ENCODE measurements around the gene KCNJ15.

KCNJ15 gene

DNA sequence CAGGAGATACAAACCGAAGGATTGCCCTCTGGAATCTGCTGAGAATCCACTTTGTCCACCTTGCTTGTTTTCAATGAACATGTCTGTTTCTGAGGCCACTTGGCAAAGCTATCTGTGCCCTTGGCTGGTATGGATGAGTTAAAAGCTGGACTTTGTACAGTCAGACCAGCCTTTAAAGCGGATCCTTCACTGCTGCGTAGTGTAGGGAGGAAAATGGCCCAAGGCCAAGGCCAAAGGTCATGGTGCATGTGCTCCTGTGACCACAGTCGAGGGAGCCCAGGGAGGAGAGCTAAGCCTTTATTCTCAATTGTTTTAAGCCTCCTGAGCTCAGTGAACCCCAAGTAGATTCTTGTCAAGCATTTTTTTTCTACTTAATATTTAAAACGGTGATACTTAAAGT, 37.0 kb downstream of the KCNJ15 start:
- Histone ChIP-seq H3K4me1 (peaks cover 0 to 23% (median 16%) of the 10 kb centered on the region in 4 donors), H3K27me3 (no peaks in the 10 kb centered on the region), H3K27ac (no peak overlapping the region), H3K4me3 (no peak overlapping the region), H3K36me3 (no peaks in the 10 kb centered on the region), H3K9me3 (no peaks in the 10 kb centered on the region)
- intact Hi-C loops (cut with DNase I; ENCODE audit: low total_unique reads), result no loop called here
- DNase-seq, result no peak
- TF ChIP-seq, protein P1, sequence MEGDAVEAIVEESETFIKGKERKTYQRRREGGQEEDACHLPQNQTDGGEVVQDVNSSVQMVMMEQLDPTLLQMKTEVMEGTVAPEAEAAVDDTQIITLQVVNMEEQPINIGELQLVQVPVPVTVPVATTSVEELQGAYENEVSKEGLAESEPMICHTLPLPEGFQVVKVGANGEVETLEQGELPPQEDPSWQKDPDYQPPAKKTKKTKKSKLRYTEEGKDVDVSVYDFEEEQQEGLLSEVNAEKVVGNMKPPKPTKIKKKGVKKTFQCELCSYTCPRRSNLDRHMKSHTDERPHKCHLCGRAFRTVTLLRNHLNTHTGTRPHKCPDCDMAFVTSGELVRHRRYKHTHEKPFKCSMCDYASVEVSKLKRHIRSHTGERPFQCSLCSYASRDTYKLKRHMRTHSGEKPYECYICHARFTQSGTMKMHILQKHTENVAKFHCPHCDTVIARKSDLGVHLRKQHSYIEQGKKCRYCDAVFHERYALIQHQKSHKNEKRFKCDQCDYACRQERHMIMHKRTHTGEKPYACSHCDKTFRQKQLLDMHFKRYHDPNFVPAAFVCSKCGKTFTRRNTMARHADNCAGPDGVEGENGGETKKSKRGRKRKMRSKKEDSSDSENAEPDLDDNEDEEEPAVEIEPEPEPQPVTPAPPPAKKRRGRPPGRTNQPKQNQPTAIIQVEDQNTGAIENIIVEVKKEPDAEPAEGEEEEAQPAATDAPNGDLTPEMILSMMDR (IDR thresholded peaks at IDR 0.05), result no peak

DNA sequence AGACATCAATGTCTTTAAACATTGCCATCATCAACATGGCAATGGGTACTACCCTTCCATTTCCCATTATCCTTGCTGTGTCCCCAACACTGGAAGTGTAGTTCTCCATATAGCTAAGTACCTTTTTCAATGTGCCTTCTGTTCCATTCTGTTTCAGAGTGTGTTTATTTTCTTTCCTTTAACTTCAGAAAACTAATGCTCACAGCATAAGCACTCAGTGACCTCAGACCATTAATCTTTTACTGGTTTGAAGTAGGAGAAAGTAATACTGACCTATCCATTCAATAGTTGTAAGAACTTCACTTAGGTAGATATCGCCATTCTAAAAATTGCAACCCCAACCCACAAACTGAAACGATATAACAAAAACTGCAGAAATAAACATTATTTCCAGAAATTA, 37.8 kb downstream of the KCNJ15 start:
- H3K4me3 ChIP-seq, result no peak overlapping the region
- peaks cover 0 to 23% (median 16%) of the 10 kb centered on the region in 4 donors for H3K4me1 ChIP-seq
- DNase-seq, result no peak
- H3K27me3 ChIP-seq, result no peaks in the 10 kb centered on the region
- no peaks in the 10 kb centered on the region for H3K9me3 ChIP-seq
- TF ChIP-seq, protein P1 (IDR thresholded peaks at IDR 0.05), result no peak
- intact Hi-C loops (cut with DNase I; ENCODE audit: low total_unique reads), result no loop called here
- H3K27ac ChIP-seq, result no peak overlapping the region
- no peaks in the 10 kb centered on the region for H3K36me3 ChIP-seq

DNA sequence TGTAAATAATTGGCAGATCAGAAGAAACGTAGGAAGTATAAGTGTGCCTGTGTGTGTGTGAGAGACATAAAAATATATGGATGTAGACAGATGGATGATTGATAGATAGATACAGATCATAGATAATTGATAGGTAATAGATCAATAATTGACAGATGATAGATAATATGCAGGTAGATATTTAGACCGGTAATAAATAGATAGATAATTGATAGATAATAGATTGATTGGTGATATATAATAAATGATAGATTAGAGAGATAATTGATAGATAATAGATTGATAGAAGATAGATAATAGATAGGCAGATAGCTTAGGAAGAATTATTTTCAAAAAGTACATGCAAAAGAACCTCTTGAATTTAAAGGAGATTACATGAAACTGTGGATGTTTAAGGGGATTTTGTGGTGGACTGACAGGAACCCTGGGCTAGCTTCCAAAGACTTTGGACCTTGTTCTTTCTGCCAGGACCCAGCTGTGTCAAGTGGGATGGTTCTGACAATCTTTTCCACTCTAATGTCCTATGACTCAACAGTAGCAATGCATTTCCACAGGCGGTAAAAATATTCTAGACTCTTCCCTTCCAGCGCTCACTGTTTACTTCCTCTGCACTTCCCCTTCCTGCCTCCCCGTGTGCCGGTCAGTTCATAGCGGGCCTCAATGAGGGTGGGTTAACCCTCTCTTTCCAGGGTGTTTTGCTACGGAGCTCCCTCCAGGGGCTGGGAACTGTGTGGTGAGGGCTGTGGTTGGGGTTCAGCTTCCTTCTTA, 39.4 kb downstream of the KCNJ15 start:
- no peak for DNase-seq
- intact Hi-C loops (cut with DNase I; ENCODE audit: low total_unique reads), result no loop called here
- H3K27ac ChIP-seq, result peak overlapping the region; percentile 29 to 50
- no peaks in the 10 kb centered on the region for H3K27me3 ChIP-seq
- TF ChIP-seq, protein P1 (IDR thresholded peaks at IDR 0.05), result no peak
- peaks cover 0 to 23% (median 16%) of the 10 kb centered on the region in 4 donors for H3K4me1 ChIP-seq
- H3K4me3 ChIP-seq, result no peak overlapping the region
- H3K9me3 ChIP-seq, result no peaks in the 10 kb centered on the region
- no peaks in the 10 kb centered on the region for H3K36me3 ChIP-seq

DNA sequence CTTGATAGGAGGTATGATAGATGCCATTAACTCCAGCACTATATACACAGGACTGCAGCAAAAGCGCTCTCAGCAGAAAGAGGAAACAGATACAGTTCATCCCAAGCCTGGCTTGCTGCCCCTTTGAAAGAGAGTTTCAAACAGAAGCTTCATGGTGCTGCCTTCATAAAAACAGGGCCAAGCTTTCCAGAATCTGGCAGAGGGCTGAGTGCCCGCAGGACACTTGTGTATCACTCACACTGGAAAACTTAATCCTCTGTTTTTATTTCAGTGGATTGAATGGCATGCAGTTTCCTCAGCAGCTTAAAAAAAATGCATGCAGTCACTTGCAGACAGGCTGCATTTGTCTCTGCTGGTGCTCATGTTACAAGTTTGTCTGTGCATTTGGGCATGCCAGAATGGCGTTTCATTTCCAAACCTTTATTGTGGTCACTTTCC, 40.4 kb downstream of the KCNJ15 start:
- no peaks in the 10 kb centered on the region for H3K9me3 ChIP-seq
- intact Hi-C loops (cut with DNase I; ENCODE audit: low total_unique reads), result no loop called here
- H3K36me3 ChIP-seq, result no peaks in the 10 kb centered on the region
- no peak overlapping the region for H3K4me3 ChIP-seq
- no peak for DNase-seq
- peak overlapping the region; percentile 29 to 50 for H3K27ac ChIP-seq
- TF ChIP-seq, protein P1 (IDR thresholded peaks at IDR 0.05), result no peak
- H3K27me3 ChIP-seq, result no peaks in the 10 kb centered on the region
- H3K4me1 ChIP-seq, result peaks cover 0 to 23% (median 16%) of the 10 kb centered on the region in 4 donors

DNA sequence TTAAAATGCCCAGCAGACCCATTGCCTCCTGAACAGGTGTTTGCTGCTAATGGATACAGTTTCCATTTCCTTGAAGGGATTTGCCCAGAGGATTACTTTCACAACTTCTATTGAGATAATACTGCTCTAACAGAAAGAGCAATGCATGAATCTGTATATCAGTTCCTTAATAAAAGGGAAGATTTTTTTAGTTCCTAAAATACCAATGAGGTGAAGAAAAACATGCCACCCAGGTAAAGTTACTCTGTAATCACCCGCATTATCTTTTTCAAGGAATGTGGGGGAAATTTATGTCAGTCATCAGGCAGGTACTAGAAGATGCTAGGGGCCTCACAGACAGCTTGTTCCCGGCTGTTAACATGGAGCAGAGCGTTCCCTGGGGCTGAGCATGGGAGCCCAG, 41.1 kb downstream of the KCNJ15 start:
- Histone ChIP-seq H3K27me3 (no peaks in the 10 kb centered on the region), H3K27ac (peak overlapping the region in 1 of 2 donors; percentile 29), H3K9me3 (no peaks in the 10 kb centered on the region), H3K4me3 (no peak overlapping the region), H3K4me1 (peaks cover 0 to 29% (median 16%) of the 10 kb centered on the region in 4 donors), H3K36me3 (no peaks in the 10 kb centered on the region)
- intact Hi-C loops (cut with DNase I; ENCODE audit: low total_unique reads), result no loop called here
- no peak for DNase-seq
- TF ChIP-seq, protein P1 (IDR thresholded peaks at IDR 0.05), result no peak
